ENCODE data around the gene PEPD. TPM values are rescaled to one million over a fixed set of nuclear protein-coding genes. Genes with fewer than 3 reads are reported as not detected.

PEPD gene
- total RNA-seq, 1 experiment from 2014 or later = 18.3 TPM

DNA sequence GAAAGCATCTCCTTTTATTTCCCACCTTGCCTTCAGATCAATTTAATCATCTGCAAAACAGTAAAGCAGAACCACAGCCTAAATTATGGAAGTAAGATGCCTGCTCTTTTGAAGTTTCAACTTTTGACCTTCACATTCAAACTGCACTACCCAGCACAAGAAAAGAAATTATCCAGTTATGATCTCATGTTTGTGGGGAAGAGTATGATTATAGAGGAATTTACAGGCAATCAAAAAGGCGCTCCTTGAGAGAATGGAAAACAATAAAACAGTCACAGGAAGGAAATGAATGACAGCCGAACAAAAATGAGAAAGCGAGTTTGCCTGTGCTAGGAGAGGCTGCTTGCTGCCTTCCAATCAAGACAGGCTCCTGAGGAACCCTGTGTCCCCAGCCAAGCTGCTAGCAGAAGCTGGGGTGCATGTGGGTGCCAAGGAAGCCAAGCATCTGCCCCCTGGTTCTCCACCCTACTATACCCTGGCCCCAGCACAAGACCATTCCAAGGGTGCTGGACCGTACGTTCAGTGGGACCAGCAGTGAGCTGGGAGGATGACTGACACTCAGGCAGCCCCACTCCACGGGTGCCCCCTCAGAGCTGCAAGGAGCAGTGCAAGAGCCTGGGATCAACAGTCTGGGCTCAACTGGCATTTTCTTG, 47.8 kb downstream of the PEPD start:
- Mint-ChIP-seq H3K36me3 (ENCODE audit: insufficient read depth, unreplicated experiment) (peaks cover 14% of the 10 kb centered on the region), H3K4me3 (ENCODE audit: unreplicated experiment) (no peak overlapping the region), H3K27ac (ENCODE audit: low read depth, unreplicated experiment) (no peak overlapping the region), H3K9me3 (ENCODE audit: unreplicated experiment) (peaks cover 7% of the 10 kb centered on the region), H3K4me1 (ENCODE audit: insufficient read depth, unreplicated experiment) (peaks cover 11% of the 10 kb centered on the region), H3K27me3 (ENCODE audit: insufficient read depth, unreplicated experiment) (no peaks in the 10 kb centered on the region)
- DNase-seq (ENCODE audit: unreplicated experiment) = no peak
- intact Hi-C loops (cut with micrococcal nuclease) = no loop called here
- TF ChIP-seq, protein P1, sequence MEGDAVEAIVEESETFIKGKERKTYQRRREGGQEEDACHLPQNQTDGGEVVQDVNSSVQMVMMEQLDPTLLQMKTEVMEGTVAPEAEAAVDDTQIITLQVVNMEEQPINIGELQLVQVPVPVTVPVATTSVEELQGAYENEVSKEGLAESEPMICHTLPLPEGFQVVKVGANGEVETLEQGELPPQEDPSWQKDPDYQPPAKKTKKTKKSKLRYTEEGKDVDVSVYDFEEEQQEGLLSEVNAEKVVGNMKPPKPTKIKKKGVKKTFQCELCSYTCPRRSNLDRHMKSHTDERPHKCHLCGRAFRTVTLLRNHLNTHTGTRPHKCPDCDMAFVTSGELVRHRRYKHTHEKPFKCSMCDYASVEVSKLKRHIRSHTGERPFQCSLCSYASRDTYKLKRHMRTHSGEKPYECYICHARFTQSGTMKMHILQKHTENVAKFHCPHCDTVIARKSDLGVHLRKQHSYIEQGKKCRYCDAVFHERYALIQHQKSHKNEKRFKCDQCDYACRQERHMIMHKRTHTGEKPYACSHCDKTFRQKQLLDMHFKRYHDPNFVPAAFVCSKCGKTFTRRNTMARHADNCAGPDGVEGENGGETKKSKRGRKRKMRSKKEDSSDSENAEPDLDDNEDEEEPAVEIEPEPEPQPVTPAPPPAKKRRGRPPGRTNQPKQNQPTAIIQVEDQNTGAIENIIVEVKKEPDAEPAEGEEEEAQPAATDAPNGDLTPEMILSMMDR (IDR thresholded peaks at IDR 0.05; ENCODE audit: unreplicated experiment) = no peak
- no TSS peak for BruUV-seq (replicated peaks)
- ChIA-PET CTCF (no interaction called here), POLR2A (no interaction called here)

DNA sequence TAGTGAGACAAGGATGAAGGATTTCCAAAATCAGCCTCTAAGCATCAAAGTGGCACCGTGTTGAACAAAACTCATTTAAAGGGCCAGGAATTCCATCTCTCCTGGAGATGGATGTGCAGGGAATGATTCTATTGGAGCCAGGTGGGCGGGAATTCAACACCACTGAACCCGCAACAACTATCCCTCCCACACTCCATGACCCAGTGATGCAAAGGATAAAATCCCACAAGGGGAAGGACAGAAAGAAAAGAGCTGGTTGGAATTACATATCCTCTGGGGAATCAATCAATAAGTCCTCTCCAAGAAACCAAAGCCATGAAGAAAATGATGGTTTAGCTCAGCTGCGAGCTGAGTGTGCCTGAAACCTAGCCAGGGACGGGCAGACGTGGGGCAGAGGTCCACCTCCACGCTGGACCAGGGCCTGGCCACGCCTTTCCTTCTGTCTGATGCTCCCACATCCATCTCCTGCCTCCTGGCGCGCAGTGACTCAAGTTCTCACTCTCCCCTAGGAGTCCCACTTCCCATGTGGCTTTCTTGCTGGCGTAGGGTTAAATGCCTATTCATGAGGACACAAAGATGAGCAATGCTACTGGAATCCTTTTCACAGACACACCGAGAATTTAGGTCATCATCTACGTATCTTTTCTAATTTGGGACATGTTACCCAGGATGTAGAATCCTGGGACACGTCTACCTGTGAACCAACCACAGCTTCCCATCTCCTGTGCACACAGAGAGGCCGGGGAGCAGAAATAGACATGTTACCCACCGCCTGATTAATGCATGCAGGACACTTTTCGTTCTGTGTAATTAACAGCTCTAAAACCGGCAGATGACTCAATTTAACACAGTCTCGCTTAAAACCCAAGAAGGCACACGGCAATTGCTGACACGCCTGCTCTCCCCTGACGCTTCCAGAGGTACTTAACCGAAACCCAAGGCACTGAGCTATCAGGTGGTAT, 48.6 kb downstream of the PEPD start:
- intact Hi-C loops (cut with micrococcal nuclease) = no loop called here
- CTCF ChIA-PET = interaction anchor here (0.6 to 0.8 kb wide), 3 partner anchors 42 to 297 kb away, joined by 3 to 4 read pairs (median 3); no protein-coding TSS in a partner anchor
- no peak overlapping the region for H3K4me3 Mint-ChIP-seq (ENCODE audit: unreplicated experiment)

DNA sequence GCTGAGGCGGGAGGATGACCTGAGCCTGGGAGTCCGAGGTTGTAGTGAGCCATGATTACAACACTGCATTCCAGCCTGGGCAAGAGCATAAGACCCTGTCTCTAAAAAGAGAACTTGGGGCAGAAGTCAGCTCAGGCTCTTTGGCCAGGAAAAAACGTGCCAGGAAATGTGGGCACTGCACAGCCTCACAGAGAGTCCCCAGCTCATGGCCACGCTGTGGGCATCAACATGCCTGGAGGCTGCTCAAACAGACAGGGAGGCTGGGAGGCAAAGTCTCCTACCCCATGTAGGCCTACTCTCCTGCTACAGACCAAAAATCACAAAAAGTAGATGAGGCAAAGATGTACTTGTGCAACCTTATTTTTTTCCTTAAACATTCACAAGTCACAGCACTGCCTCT, 49.4 kb downstream of the PEPD start:
- Mint-ChIP-seq H3K36me3 (ENCODE audit: insufficient read depth, unreplicated experiment) (peaks cover 5% of the 10 kb centered on the region), H3K4me1 (ENCODE audit: insufficient read depth, unreplicated experiment) (peaks cover 11% of the 10 kb centered on the region), H3K27ac (ENCODE audit: low read depth, unreplicated experiment) (no peak overlapping the region), H3K27me3 (ENCODE audit: insufficient read depth, unreplicated experiment) (no peaks in the 10 kb centered on the region), H3K9me3 (ENCODE audit: unreplicated experiment) (no peaks in the 10 kb centered on the region), H3K4me3 (ENCODE audit: unreplicated experiment) (no peak overlapping the region)
- no TSS peak for BruUV-seq (replicated peaks)
- ChIA-PET CTCF (interaction anchor here (0.7 to 0.8 kb wide), 2 partner anchors 42 to 297 kb away, joined by 3 read pairs; no protein-coding TSS in a partner anchor), POLR2A (no interaction called here)
- no peak for DNase-seq (ENCODE audit: unreplicated experiment)
- TF ChIP-seq, protein P1 (IDR thresholded peaks at IDR 0.05; ENCODE audit: unreplicated experiment) = no peak
- intact Hi-C loops (cut with micrococcal nuclease) = no loop called here

More for the DNA sequence above, 48.6 kb downstream of the PEPD start:
- H3K27ac Mint-ChIP-seq (ENCODE audit: low read depth, unreplicated experiment) = no peak overlapping the region
- H3K9me3 Mint-ChIP-seq (ENCODE audit: unreplicated experiment) = no peaks in the 10 kb centered on the region
- H3K27me3 Mint-ChIP-seq (ENCODE audit: insufficient read depth, unreplicated experiment) = no peaks in the 10 kb centered on the region
- peaks cover 11% of the 10 kb centered on the region for H3K4me1 Mint-ChIP-seq (ENCODE audit: insufficient read depth, unreplicated experiment)
- POLR2A ChIA-PET = no interaction called here
- TF ChIP-seq, protein P1 (IDR thresholded peaks at IDR 0.05; ENCODE audit: unreplicated experiment) = no peak
- DNase-seq (ENCODE audit: unreplicated experiment) = peak; percentile 81
- no TSS peak for BruUV-seq (replicated peaks)
- H3K36me3 Mint-ChIP-seq (ENCODE audit: insufficient read depth, unreplicated experiment) = peaks cover 9% of the 10 kb centered on the region

Data from MCF 10A (cell line).